GM12801 (cell line): ENCODE measurements around the gene NT5DC1.

Source experiments
- CTCF ChIP-seq: IDR thresholded peaks from one replicate; pipeline ENCODE4 v1.5.1; 2011; ENCODE audit warnings: control low read depth; ENCODE audit not compliant: insufficient read length; ENCODE audit errors: extremely low read depth

NT5DC1 gene

GRCh38 chr6:116248577-116248976 lies 147.9 kb downstream of the NT5DC1 start:
- TF ChIP-seq CTCF = no peak

GRCh38 chr6:116251568-116252384 lies 151.1 kb downstream of the NT5DC1 start:
- TF ChIP-seq CTCF = no peak

DNA sequence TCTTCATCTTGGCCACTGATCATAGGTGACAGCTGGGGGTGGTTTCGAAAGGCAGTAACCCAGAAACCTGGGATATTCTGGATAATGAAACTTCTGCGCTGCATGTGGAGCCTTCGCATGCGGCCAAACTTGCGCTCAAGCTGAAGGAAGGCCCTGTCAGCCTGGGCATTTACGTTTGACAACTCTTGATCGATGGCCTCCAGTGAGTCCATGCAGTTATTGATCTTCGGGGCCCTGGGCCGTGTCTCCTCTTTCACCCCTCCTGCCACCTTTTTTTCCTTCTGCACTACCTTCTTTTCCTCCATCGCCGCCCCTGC lies 152.5 kb downstream of the NT5DC1 start:
- no peak for TF ChIP-seq CTCF

DNA sequence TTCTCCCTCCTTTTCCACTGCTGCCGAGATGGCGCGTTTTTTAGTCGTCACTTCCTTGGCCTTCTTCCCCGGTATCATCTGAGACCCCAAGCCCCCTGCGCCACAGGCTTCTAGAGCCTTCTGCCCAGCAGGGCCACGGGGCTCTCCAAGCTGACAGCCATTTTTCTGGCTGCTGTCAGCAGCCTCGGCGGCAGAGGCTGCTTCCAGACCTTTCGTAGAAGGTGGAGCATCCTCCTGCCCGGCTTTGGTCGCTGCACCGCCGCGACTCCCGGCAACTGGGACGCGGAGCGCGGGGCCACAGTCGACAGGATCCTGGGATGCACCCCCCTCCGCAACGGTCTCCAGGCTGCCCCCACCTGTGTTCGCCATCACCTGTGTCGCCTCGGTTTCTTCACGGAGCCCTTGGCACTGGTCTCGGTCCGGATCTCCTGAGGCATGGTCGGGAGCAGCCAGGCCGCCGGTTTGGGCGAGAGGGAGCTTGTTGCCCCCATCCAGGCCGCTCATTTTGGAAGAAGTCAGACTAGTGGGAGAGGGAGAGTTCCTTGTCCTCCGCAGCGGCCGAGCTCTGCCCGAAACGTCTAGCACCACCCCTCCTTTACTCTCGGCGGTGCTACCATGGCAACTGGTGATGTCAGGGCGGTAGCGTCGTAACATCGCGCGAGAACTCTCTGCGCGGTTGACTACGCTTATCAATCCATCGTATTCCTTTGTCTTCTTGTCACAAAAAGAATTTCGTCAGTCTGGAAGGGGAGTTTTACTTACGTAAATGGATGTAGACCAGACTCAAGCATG lies 153.0 kb downstream of the NT5DC1 start, which contains the start of gene TSPYL4:
TSPYL4 (minus strand) TSS at position 571 of the 792 bp plus-strand sequence; CDS start at position 504, 67 bp downstream.
- no peak for TF ChIP-seq CTCF

DNA sequence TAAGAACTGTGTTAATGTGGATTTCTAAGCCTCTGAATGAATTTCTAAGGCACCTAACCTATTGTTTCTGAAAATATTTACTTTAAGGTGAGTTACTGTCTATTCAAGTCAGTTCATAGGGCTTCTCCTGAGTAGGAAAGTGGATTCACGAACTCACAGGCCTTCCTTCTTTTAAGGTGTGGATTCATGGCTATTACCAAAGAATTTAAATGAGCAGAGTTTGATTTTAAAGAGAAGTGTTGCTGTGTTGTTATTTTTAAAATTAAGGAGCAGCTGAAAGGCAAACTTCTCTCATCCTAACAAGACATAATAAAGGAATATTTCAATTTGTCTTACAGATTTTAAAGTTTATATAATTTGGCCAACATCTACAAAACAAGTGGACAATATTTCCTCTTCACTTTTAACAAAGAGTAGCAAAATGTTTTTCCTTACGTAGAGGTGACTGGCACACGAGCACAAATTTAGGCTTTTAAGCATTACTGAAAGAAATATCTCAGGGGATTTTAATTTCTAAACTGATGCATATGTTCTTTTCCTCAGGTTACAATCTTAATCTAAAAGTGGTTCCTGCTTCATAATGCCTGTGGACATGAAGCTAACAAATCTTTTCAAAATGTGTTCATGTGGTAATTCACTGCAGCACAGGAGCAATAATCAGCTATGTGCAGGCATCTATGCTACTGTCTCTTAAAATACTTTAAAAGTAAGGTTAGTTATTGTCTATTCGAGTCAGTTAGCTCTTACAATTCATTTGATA lies 153.8 kb downstream of the NT5DC1 start:
- TF ChIP-seq CTCF = no peak

GRCh38 chr6:116255246-116255800 lies 154.7 kb downstream of the NT5DC1 start:
- TF ChIP-seq CTCF = no peak

GRCh38 chr6:116256694-116257093 lies 156.0 kb downstream of the NT5DC1 start:
- no peak for TF ChIP-seq CTCF
